Stimulated activated CD8-positive, alpha-beta memory T cell treated with anti-CD3 and anti-CD28 coated beads, Interleukin-7, amount 100 ng/mL, for 24 hours (primary cell): ENCODE data around the gene BCAR1.
"Not testable (repeated sequence)": the region's sequence is repeated elsewhere in the genome, so short reads cannot be mapped to it uniquely, and the experiment has no call there.

Source experiments
- DNase-seq: peaks from one replicate; pipeline ENCODE4 v3.0.0-alpha.2; 2020; ENCODE audit warnings: low read depth

BCAR1 gene

DNA sequence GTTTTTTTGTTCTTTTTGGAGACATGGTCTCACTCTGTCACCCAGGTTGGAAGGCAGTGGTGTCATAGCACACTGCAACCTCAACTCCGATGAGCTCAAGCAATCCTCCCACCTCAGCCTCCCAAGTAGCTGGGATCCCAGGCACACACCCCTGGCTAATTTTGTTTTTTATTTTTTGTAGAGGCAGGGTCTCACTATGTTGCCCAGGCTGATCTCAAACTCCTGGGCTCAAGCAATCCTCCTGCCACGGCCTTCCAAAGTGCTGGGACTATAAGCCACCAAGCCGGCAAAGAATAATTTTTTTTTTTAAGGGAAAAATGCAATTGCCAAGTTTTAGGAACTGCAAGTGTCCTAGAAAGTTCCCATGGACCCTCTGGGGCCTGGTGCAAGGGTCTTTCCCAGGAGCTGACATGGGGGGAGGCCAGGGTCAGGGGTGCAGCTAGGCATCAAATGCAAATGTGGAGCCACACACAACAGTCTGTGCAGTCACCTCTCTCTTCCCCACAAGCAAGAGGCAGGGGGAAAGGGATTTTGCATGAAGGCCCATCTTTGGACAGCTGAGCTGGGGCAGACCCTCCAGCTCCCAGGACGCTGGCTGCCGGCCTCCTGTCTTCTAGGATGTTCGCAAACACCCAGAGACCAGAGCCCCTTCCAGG lies 20.1 kb upstream of the BCAR1 start:
- DNase-seq, result no peak

DNA sequence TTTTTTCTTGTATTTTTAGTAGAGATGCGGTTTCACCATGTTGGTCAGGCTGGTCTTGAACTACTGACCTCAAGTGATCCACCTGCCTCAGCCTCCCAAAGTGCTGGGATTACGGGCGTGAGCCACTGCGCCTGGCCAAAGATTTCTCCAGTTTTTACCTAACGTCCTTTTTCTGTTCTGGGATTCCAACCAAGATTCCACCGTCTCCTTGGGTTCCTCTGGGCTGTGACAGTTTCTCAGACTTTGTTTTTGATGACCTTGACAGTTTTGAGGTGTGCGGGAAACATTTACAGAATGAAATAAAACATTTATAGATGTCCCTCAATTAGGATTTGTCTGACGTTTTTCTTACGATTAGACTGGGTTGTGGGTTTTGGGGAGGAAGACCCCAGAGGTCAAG lies 17.9 kb upstream of the BCAR1 start:
- not testable (repeated sequence) for DNase-seq

DNA sequence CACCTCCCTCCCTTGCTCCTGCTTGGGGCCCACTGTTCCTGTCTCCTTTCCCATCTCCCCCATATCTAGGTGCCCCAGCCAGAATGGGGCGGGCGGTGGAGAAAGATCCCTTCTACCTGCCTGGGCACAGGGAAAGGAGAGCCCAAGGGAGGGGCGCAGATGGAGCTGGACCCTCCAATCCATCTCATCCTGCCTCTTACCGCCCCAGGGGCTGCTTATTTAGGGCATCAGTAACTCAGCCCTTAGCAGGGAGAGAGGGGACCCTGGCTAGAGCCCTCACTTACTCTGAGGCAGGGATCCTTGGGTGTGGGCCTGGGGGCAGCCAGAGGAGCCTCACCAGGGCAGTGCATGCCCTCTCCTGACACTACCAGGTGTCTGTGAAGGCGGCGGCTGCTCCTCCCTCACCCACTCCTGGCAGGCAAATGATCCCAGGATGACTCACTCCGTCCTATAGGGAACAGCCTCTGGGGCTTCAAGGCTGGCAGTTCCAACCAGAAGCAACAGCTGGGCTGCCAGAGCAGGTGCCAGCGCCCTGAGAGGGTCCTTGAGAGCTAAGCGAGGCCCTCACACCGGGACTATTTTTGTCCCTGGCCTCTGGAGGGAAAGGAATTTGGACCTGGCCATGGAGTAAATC lies 16.3 kb upstream of the BCAR1 start:
- no peak for DNase-seq

DNA sequence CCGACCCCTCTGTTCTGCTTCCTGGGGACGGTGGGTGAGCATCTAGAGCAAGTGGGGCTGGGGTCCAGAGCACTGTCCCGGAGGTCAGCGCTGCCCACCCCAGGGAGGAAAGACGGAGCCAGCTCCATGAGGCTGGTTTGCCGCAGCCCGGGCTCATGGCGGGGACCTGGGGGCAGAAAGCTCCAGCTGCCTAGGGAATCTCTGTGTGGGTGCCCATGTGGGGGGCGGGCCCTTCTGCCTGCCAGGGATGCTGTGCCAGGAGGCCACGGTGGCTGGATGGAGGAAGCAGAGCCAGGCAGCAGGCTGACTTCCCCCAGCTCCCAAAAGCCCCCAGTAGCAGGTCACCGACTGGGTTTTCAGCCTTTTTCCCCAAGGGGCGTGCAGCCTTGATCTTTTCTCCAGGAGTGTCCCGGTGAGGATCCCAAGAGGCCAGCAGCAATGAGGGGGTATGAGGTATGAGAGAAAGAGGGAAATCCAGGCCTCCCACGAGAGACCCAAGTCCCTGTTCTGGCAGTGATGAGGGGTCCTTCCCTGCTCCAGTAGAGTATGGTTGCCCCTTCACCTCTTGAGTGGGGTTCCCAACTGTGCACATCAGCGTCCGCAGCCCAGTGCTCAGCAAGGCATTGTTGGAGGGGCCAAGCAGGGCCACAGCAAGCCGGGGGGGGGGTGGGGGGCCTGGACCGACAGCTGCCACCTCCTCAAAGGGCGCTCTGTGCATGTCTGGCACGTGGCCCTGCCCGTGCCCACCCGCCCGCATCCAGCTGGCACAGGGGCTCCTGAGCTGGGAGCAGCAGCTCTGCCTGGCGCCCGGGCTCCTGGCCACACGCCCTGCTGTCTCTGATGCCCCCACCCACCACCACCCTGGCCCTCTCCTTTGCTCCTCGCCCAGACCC lies 15.6 kb upstream of the BCAR1 start:
- DNase-seq, result no peak

DNA sequence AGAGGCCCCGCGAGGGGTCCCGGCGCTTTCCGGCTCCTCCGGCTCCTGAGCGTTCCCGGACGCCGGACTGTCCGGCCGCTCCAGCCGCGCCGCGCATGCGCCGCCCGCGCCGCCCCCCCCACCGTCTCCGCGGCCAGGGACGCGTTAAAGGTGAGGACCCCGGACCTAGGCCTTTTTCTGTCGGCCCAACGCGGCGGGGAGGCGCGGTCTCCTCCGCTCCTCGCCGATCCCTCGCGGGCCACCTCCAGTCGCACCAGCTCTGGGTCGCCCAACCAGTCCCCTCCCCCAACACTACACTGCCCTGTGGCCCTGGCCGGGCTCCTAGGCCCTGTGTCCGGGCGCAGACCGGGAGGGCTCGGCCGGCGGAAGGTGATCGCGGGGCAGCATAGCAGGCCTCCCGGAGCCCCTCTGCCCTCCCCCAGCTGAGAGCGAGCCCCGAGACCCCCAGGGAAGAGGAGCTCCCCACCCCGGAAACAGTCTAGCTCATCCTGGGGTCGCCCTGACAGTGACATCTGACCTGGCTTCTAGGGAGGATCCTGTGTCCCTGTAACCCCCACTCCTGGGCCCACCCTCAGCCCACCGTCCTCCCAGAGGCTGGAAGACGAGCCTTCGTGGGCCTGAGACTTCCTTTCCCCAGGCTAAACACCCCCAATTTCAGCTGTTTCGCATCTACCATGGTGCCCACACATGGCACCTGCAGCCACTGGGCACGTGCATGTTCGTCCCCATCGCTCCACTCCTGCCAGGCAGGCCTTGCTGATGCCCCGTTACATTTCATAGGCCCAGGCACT lies 14.7 kb upstream of the BCAR1 start:
- no peak for DNase-seq

DNA sequence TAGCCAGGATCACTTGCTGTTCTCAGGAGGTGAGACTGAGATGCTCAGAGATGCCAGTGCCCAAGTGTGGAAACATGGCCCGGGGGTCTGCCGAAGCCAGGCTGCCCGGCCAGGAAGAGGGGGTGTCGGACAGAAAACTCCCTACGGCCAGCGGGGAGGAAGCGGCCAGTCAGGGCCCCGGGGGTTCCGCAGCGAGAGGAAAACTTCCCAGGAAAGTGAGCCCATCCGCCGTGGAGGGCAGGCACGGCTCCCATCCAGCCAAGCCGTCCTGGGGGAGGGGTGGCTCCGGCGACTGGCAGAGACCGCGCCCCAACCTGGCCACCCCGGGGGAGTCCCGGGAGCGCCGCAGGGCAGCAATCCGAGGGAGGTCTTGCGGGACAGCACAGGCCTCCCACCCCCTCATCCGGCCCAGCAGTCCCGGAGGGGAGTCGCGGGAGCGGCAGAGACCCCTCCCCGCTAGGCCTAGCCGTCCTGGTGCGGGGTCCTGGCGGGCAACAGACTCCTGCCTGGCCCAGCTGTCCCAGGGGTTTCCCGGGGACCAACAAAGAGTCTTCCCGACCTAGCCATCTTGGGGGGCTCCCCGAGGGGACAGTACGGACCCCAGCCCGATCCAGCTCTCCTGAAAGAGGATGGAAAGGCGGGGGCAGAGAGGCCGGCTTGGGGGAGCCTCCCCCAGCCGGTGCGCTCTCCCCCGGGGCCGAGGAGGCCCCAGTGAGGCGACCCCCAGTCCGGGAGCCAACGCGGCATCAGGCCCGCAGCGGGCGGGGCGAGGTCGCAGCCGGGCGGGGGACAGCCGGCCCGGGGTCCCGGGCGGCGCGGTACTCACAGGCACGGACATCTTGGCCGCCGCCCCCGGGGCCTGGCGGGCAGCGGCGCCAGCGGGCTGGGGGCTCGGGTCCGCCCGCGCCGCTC lies 13.8 kb upstream of the BCAR1 start:
- no peak for DNase-seq

DNA sequence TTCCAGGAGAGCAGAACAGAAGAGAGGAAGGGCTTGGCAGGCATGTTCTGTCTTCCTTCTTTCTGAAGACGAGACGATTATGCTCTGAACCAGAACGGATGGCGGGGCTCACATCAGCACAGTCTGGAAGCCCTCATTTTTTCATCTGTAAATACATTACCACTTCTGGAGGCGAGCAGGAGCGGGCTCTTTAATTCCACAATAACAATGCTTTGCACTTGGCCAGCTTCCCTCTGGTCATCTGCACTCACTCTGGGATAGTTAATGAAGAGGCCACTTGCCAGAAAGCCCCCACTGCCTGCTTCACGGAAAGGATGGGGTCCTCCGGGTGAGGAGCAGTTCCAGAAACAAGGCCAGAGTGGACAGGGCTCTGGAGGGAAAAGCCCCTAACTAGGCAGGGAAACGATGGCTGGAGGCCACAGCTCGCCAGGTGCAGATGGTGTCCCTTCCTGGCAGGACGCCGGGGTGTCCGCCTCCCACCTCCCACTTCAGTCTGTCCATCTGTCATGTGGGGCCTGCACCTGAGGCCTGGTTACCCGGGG lies 13.1 kb upstream of the BCAR1 start:
- no peak for DNase-seq

DNA sequence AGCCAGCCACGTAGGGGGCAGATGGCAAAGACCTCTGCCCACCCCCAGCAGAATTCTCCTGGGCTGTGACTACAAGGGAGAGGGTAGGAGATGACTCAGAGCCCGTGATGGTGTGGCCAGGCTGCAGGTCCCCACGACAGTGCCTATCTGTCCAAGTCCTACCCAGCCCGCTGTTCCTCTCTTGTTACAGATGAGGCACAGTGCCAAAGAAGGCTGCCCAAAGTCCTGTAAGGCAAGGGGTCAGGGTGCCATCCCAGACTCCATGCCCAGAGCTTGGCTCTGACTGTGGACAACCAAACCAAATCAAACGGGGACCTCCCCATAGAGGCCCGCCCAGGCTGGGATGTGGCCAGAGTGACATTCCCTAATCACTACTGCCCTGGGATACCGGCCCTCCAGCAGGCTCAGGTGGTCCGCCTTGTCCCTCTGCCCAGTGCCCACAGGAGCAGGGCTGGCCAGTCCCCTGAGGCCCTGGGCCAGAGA lies 12.6 kb upstream of the BCAR1 start:
- DNase-seq, result no peak

DNA sequence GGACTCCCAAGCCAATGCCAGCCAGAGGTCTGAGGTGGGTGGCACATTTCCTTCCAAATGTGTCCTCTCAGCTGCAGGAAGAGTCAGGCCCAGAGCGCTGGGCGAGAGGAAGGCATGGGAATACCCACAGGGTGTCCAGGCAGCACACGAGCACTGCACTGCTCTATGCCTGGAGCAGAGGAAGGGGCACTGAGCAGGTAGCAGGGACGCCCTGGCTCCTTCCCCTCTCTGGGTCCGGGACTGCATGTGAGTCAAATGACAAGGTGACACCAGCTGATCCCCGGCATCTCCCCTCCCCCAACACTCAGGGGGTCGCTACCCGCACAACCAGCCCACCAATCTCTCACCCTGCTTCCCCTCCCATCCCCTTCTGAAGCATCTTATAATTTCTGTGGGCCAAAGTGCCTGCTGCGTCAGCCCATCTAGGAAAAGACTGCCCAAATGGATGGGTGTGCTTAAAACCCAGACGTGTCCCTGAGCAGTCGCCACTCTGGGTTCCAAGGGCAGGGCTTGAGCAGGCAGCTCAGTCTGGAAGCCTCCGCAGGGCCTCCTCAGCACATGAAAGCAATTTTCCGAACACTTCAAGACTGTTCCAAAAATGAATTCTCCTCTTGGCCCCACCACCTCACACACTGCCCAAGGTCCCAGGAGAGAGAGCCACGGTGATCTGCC lies 12.0 kb upstream of the BCAR1 start:
- DNase-seq, result no peak

DNA sequence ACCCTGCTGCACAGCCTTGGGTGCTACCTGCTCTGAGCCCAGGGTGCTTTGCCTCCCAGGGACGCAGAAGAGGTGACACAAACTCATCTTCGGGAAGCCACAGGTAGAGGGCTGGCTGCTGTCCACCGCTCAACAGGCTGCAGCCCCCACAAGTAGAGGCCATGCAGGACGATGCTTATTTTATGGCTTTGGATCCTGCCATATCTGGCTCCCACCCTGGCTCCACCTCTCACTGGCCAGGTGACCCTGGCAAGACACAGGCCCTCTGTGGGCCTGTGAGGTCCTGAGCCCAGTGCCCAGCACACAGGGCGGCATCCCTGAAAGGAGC lies 11.3 kb upstream of the BCAR1 start:
- DNase-seq, result no peak

DNA sequence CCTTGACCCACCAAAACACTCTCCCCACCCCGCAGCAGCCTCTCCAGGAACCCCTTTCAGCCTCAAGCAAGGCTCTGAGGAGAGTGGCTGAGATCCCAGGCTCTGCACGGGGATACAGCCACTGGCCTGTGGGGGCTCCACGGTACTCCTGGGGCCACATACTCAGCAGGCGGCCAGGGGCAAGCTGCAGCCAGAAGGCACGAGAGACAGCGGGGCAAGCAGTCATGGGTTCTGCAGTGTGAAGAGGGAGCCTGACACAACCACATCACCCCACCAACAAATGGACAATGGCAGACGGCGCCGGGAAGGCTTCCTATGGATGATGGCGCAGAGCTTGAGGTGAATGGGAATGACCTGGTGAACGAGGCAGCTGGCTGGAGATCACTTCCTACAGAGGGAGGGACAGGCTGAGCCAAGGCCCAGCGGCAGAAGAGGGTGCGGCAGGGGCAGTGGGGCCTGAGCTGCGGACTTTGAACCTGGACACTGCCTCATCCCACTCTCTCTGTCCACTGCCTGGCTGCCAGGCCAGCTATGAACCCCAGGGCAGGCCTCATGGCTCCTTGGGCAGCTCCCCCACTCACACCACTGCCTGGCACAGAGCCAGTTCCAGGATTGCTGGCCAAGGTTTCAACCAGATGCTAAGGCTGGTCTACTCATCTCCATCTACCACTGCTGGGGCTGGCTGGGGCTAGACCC lies 10.8 kb upstream of the BCAR1 start:
- DNase-seq, result no peak

DNA sequence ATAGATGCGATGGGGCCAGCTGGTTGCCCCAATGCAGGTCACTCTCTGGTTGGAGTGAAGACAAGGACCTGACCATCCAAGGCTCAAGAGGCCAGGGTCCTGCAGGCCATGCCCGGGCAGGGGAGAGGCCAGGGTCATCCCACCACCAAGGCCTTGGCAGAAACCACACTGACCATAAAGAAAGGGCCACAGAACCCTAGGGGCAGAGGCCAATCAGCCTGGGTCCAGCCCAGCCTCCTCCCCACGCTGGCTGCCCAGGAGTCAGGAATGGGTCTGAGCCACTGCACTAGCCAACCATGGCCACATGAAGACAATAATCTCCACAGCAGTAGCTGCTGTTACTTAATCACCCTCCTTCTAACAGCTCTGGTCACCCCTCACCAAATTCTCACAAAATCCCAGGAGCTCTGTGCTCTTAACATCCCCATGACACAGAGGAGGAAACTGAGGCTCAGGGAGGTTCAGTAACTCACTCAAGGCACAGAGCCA lies 10.2 kb upstream of the BCAR1 start:
- DNase-seq, result no peak

DNA sequence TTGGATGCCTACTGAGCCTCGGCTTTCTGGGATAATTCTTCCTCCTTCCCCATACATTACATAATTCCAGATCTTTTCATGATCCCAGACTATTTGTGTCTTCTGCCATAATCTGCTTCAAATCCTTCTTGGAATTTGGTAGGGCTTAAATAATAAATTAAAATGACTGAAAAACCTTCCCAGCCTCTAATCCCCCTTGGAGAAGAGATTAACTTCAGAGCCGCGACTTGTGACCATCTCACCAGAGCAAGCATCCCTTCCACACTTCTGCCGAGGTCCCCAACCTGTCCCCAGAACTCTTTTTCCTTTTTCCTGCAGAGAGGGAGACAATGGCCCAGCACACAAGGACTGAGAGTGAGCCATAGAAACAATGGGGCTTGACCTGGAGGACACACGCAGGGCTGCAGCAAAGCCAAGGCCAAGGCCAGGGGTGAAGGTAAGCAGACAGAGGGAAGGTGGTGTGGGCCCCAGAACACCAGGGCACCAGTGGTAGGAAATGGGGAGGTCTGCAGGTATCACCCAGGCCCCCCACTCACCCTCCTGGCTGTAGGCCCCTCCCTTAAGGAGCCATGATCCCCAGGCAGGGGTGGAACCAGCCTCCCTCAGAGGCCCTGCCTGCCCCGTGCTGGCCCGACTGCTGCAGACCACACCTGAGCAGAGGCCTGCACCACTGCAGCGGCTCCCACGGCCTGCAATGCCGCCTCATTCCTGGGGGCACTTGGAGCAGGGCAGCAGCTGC lies 9.6 kb upstream of the BCAR1 start:
- DNase-seq, result no peak

DNA sequence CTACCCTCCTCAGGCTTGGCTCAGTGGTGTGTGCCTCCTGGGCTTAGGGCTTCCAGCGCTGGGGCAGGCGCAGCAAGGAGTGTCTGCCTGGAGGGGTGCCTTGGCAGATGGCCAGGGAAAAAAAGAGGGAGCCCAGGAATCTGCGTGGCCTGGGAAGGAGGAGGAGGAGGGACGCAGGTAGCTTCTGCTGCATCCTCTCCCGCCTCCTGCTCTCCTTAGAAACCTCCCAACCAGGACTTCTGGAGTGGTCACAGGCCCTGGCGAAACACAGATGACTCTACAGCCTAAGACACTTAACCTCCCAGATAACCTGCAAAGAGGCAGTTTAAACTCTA lies 7.3 kb upstream of the BCAR1 start:
- no peak for DNase-seq

DNA sequence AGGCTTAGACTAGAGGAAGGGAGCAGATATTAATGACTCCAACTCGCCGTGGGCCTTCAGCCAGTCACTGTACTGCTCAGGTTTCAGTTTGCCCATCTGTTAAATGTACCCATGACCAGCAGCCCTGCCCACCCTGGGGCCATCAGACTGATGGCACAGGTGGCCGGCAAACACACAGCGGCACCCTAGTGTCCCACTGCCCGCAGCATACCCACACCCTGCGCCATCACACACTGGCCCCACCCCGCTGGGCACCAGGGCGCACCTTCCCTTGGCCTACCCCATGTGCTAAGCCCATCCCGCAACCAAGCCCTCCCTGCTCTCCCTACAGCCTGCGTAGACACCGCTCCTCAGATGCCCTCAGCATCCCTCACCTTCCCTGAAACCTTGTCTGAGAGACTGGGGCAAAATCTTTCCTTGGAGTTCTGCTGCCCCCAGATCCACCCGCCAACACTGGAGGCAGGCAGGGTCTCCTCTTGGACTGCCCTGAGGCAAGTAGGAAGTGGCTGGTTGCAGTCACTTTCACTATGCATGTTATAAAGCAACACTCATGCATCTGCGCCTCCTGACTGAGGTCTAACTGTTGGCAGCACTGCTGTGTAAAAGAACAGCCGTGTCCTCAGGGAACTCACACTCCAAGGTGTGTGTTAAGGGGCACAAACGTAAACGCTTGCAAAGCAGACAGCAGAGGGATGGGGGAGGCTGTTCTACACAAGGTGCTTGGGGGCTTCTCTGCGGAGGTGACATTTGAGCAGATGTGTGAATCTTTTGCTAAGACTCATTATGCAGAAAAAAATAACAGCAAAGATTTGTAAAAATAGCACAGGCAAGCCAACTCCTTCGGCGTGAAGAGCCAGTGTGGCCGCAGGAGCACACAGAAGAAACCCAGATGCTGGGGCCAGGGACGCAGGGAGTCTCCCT lies 6.7 kb upstream of the BCAR1 start:
- no peak for DNase-seq

DNA sequence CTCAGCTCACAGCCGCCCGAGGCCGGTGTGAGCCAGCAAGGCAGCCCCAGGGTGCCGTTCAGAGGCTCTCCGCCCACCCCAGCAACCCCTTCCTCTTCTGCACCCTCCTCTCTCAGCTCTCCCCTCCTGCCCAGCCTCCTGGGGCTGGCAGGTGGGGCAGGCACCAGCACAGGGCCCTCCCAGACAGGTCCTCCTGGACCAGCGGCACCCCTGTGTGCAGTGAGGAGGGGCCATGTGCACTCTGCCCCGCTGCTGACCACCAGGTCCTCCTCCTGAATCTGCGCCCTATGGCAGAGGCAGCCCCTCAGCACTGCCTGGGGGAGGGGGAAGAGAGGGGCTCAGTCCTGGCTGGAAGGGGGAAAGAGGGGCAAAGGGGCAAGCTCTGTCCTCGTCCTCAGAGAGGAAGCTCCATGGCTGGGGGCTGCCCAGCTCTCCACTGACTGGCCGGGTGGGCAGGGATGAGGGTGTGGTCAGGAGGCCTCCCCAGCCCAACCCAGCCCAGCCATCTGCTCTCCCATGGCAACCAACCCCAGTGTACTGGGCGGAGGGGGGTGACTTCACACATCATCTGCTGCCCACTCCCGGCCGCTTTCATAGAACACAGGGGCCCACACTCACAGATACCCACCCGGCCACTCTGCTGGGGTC lies 5.4 kb upstream of the BCAR1 start:
- DNase-seq, result no peak

DNA sequence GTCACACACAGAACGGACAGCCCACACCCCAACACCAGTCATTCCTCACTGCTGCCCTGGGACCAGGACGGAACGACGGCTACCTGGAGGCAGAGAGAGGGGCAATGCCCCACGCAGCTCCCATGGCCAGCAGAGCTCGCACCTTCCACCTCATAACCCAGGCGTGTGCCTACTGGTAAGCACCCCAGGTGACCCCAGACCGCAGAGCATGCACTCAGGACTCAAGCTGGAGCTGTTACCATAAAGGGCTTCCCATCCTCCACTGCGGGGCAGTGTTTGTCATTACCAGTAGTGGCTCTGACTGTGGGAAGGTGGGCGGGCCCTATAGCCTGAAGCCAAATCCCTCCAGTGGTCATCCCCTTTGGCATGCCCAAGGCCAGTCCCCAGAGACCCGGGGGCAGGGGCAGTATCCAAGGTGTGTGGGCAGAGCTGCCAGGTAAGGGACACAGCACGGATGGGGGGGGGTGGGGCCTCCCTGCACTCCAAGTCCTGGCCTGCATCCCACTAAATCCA lies 4.7 kb upstream of the BCAR1 start:
- DNase-seq, result no peak
